B cell (primary cell): ENCODE data around the gene ZNF677.

Experiments
- CTCF ChIP-seq: fragments of 200-600 bp; IDR thresholded peaks from one replicate; pipeline ENCODE4 v1.8.0; 2022; ENCODE audit warnings: antibody characterized with exemption, mild to moderate bottlenecking
- EZH2 ChIP-seq: IDR thresholded peaks from 2 replicates; pipeline ENCODE4 v1.6.1; 2012; ENCODE audit warnings: borderline replicate concordance, low read depth, mild to moderate bottlenecking, moderate library complexity, low read length; ENCODE audit not compliant: insufficient read depth, poor library complexity, severe bottlenecking

DNA sequence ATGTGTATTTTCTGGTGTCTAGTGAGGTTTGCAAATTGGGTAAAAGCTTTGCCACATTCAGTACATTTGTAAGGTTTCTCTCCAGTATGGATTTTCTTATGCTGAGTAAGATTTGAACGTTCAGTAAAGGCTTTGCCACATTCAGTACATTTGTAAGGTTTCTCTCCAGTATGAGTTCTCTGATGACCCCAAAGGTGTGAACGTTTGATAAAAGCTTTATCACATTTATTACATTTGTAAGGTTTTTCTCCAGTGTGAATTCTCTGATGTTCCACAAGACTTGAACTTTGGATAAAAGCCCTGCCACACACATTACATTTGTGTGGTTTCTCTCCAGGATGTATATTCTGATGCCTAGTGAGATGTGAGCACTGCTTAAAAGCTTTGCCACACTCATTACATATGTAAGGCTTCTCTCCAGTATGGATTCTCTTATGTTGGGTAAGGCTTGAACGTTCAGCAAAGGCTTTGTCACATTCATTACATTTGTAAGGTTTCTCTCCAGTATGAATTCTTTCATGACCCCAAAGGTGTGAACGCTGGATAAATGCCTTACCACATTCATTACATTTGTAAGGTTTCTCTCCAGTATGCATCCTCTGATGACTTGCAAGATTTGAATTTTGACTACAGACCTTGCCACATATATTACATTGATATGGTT is 17.4 kb downstream of the ZNF677 start:
- TF ChIP-seq EZH2: no peak
- TF ChIP-seq CTCF: no peak
